Activated naive CD4-positive, alpha-beta T cell treated with anti-CD3 and anti-CD28 coated beads for 36 hours (primary cell): Measurements from ENCODE around the gene JMJD6. TPM values are rescaled to one million over a fixed set of nuclear protein-coding genes. Genes with fewer than 3 reads are reported as not detected.
A peak's percentile ranks its signal among the peaks of the same experiment; 100 is the strongest.

ENCODE experiments used
- CTCF ChIA-PET: fragments of 350-600 bp; sonication (Branson Sonifier 250); formaldehyde crosslinking; loops from one replicate; lab custom pipeline; 2021; ENCODE audit warnings: antibody characterized with exemption; lab: Charles Lee
- DNase-seq: peaks from one replicate; pipeline ENCODE4 v3.0.0-alpha.2; 2020
- H3K27ac Mint-ChIP-seq: one replicate; pipeline ENCODE4 v1.8.0; 2021; ENCODE audit warnings: mild to moderate bottlenecking, mixed read lengths
- H3K27me3 Mint-ChIP-seq: one replicate; pipeline ENCODE4 v1.8.0; 2021; ENCODE audit warnings: low read depth, mixed read lengths
- H3K36me3 Mint-ChIP-seq: one replicate; pipeline ENCODE4 v1.8.0; 2021; ENCODE audit warnings: low read depth, mixed read lengths
- H3K4me1 Mint-ChIP-seq: one replicate; pipeline ENCODE4 v1.8.0; 2021; ENCODE audit warnings: low read depth, mixed read lengths
- H3K4me3 Mint-ChIP-seq: one replicate; pipeline ENCODE4 v1.8.0; 2021; ENCODE audit warnings: mild to moderate bottlenecking, moderate library complexity, mixed read lengths
- H3K9me3 Mint-ChIP-seq: one replicate; pipeline ENCODE4 v1.8.0; 2021; ENCODE audit warnings: mixed read lengths
- intact Hi-C: fragments of 100-400 bp; cut with micrococcal nuclease; formaldehyde crosslinking; loops from one replicate; pipeline ENCODE4 v1.15.1; 2023
- total RNA-seq, 2 experiments: library from RNA; stranded (reverse); gene quantifications; one replicate each; pipeline ENCODE4 v1.2.3, GENCODE V29; 2021

JMJD6 gene
- total RNA-seq: 10 to 100 TPM; 33.0 to 33.6 TPM

- Mint-ChIP-seq H3K36me3 (peaks cover 55% of the 10 kb centered on the region), H3K27me3 (no peaks in the 10 kb centered on the region), H3K27ac (peak within 1 kb of the TSS; percentile 93), H3K4me3 (peak within 1 kb of the TSS; percentile 96), H3K9me3 (no peaks in the 10 kb centered on the region), H3K4me1 (peaks cover 66% of the 10 kb centered on the region)
- CTCF ChIA-PET: interaction anchor here (0.9 kb wide), 1 partner anchor 12 kb away, joined by 3 read pairs; no protein-coding TSS in a partner anchor
- intact Hi-C loops: loop anchor here (1.0 to 5.0 kb wide), 7 partner anchors 11 to 414 kb away; partner anchors contain the start of genes SEC14L1 and SRSF2
- DNase-seq: peak; percentile 98
Observed at GRCh38 chr17:76726231-76726775, at the start of gene JMJD6. TSS of gene JMJD6 (minus strand) at chr17:76726606. CDS start at chr17:76726475, 131 bp downstream.

- Mint-ChIP-seq H3K4me1 (peaks cover 23% of the 10 kb centered on the region), H3K27me3 (no peaks in the 10 kb centered on the region), H3K27ac (no peak overlapping the region), H3K36me3 (peaks cover 18% of the 10 kb centered on the region), H3K9me3 (no peaks in the 10 kb centered on the region), H3K4me3 (no peak overlapping the region)
- CTCF ChIA-PET: interaction anchor here (0.6 kb wide), 1 partner anchor 290 kb away, joined by 3 read pairs; no protein-coding TSS in a partner anchor
- intact Hi-C loops: no loop called here
- no peak for DNase-seq
Observed at GRCh38 chr17:76775021-76775600, 48.7 kb upstream of the JMJD6 start.

- intact Hi-C loops: loop anchor here (1.0 to 2.0 kb wide), 3 partner anchors 20 to 46 kb away; partner anchors contain the start of genes JMJD6, METTL23 and SRSF2
- peak overlapping the region; percentile 60 for H3K4me3 Mint-ChIP-seq
- peaks cover 23% of the 10 kb centered on the region for H3K4me1 Mint-ChIP-seq
- CTCF ChIA-PET: interaction anchor here (1.0 kb wide), 1 partner anchor 48 kb away, joined by 3 read pairs; no protein-coding TSS in a partner anchor
- peak overlapping the region; percentile 92 for H3K27ac Mint-ChIP-seq
- DNase-seq: peak; percentile 79
- H3K36me3 Mint-ChIP-seq: peaks cover 25% of the 10 kb centered on the region
- H3K9me3 Mint-ChIP-seq: no peaks in the 10 kb centered on the region
- H3K27me3 Mint-ChIP-seq: no peaks in the 10 kb centered on the region
Observed at GRCh38 chr17:76772842-76773525, 46.6 kb upstream of the JMJD6 start.

GRCh38 chr17:76758570-76758969 is 32.2 kb upstream of the JMJD6 start:
- DNase-seq: no peak
- no peak overlapping the region for H3K4me3 Mint-ChIP-seq
- no peaks in the 10 kb centered on the region for H3K9me3 Mint-ChIP-seq
- CTCF ChIA-PET: interaction anchor here (0.6 to 0.7 kb wide), 3 partner anchors 41 to 902 kb away, joined by 3 to 4 read pairs (median 4); no protein-coding TSS in a partner anchor
- peaks cover 6% of the 10 kb centered on the region for H3K4me1 Mint-ChIP-seq
- peaks cover 9% of the 10 kb centered on the region for H3K36me3 Mint-ChIP-seq
- no peak overlapping the region for H3K27ac Mint-ChIP-seq
- H3K27me3 Mint-ChIP-seq: no peaks in the 10 kb centered on the region
- intact Hi-C loops: loop anchor here (10.0 kb wide), 1 partner anchor 564 kb away; no protein-coding TSS in a partner anchor

- H3K4me3 Mint-ChIP-seq: no peak overlapping the region
- CTCF ChIA-PET: no interaction called here
- H3K4me1 Mint-ChIP-seq: peaks cover 18% of the 10 kb centered on the region
- H3K27me3 Mint-ChIP-seq: no peaks in the 10 kb centered on the region
- peaks cover 12% of the 10 kb centered on the region for H3K36me3 Mint-ChIP-seq
- intact Hi-C loops: loop anchor here (10.0 kb wide), 1 partner anchor 562 kb away; no protein-coding TSS in a partner anchor
- no peak overlapping the region for H3K27ac Mint-ChIP-seq
- no peaks in the 10 kb centered on the region for H3K9me3 Mint-ChIP-seq
- DNase-seq: no peak
Observed at GRCh38 chr17:76757256-76757655, 30.9 kb upstream of the JMJD6 start.

GRCh38 chr17:76755285-76755684 is 28.9 kb upstream of the JMJD6 start:
- CTCF ChIA-PET: interaction anchor here (0.6 to 0.7 kb wide), 3 partner anchors 293 to 1019 kb away, joined by 3 to 6 read pairs (median 3); no protein-coding TSS in a partner anchor
- no peaks in the 10 kb centered on the region for H3K27me3 Mint-ChIP-seq
- H3K9me3 Mint-ChIP-seq: no peaks in the 10 kb centered on the region
- H3K27ac Mint-ChIP-seq: no peak overlapping the region
- intact Hi-C loops: loop anchor here (10.0 kb wide), 1 partner anchor 560 kb away; no protein-coding TSS in a partner anchor
- DNase-seq: no peak
- H3K4me1 Mint-ChIP-seq: peaks cover 22% of the 10 kb centered on the region
- peaks cover 14% of the 10 kb centered on the region for H3K36me3 Mint-ChIP-seq
- no peak overlapping the region for H3K4me3 Mint-ChIP-seq

- CTCF ChIA-PET: interaction anchor here (0.7 kb wide), 2 partner anchors 18 to 27 kb away, joined by 4 to 5 read pairs; no protein-coding TSS in a partner anchor
- intact Hi-C loops: loop anchor here (1.0 to 10.0 kb wide), 6 partner anchors 16 to 559 kb away; partner anchors contain the start of genes JMJD6, METTL23 and SRSF2
- peak; percentile 70 for DNase-seq
Observed at GRCh38 chr17:76753061-76753961, 26.9 kb upstream of the JMJD6 start.

GRCh38 chr17:76752006-76752405 is 25.6 kb upstream of the JMJD6 start:
- Mint-ChIP-seq H3K4me3 (peak overlapping the region; percentile 46), H3K27ac (peak overlapping the region; percentile 100), H3K27me3 (no peaks in the 10 kb centered on the region), H3K9me3 (no peaks in the 10 kb centered on the region), H3K36me3 (peaks cover 8% of the 10 kb centered on the region), H3K4me1 (peaks cover 22% of the 10 kb centered on the region)
- CTCF ChIA-PET: no interaction called here
- intact Hi-C loops: loop anchor here (2.0 to 10.0 kb wide), 3 partner anchors 40 to 557 kb away; no protein-coding TSS in a partner anchor
- no peak for DNase-seq

More at GRCh38 chr17:76753061-76753961, 26.9 kb upstream of the JMJD6 start:
- H3K4me3 Mint-ChIP-seq: peak overlapping the region; percentile 83
- no peaks in the 10 kb centered on the region for H3K27me3 Mint-ChIP-seq
- no peaks in the 10 kb centered on the region for H3K9me3 Mint-ChIP-seq
- peaks cover 12% of the 10 kb centered on the region for H3K36me3 Mint-ChIP-seq
- H3K4me1 Mint-ChIP-seq: peaks cover 22% of the 10 kb centered on the region
- peak overlapping the region; percentile 100 for H3K27ac Mint-ChIP-seq

- intact Hi-C loops: loop anchor here (5.0 to 10.0 kb wide), 2 partner anchors 41 to 557 kb away; no protein-coding TSS in a partner anchor
- Mint-ChIP-seq H3K27ac (no peak overlapping the region), H3K9me3 (no peaks in the 10 kb centered on the region), H3K27me3 (no peaks in the 10 kb centered on the region), H3K4me3 (no peak overlapping the region), H3K4me1 (peaks cover 22% of the 10 kb centered on the region), H3K36me3 (peaks cover 9% of the 10 kb centered on the region)
- CTCF ChIA-PET: no interaction called here
- DNase-seq: no peak
Observed at GRCh38 chr17:76751416-76751993, 25.1 kb upstream of the JMJD6 start.

- H3K9me3 Mint-ChIP-seq: no peaks in the 10 kb centered on the region
- CTCF ChIA-PET: no interaction called here
- H3K27ac Mint-ChIP-seq: no peak overlapping the region
Observed at GRCh38 chr17:76748657-76749056, 22.3 kb upstream of the JMJD6 start.

More at GRCh38 chr17:76748657-76749056, 22.3 kb upstream of the JMJD6 start:
- Mint-ChIP-seq H3K27me3 (no peaks in the 10 kb centered on the region), H3K4me3 (no peak overlapping the region), H3K36me3 (peaks cover 28% of the 10 kb centered on the region), H3K4me1 (peaks cover 25% of the 10 kb centered on the region)
- DNase-seq: no peak
- intact Hi-C loops: no loop called here
